HEK293 (cell line): ENCODE measurements around the gene MUC12.

Experiments
- CTCF ChIA-PET: fragments of 350-600 bp; formaldehyde crosslinking; extraction: SDS; loops from one replicate; lab custom pipeline; 2021; ENCODE audit warnings: antibody characterized with exemption; lab: Yijun Ruan, JAX
- POLR2A ChIA-PET: fragments of 300-600 bp; formaldehyde crosslinking; extraction: SDS; loops from one replicate; lab custom pipeline; 2020; ENCODE audit warnings: antibody characterized with exemption, inconsistent platforms; lab: Yijun Ruan, JAX
- H3K27ac ChIP-seq: fragments of 200-500 bp; sonication (Bioruptor generic); 2 replicates; pipeline ENCODE4 v1.5.1; 2014; ENCODE audit warnings: low read depth, low read length, control low read depth, inconsistent platforms; ENCODE audit errors: extremely low read depth
- H3K36me3 ChIP-seq, 2 experiments: fragments of 200-500 bp in 1 of 2; sonication (Bioruptor generic) in 1 of 2; 1 replicate in 1 of 2; 2 replicates in 1 of 2; pipeline ENCODE4 v1.5.1; 2014 to 2017; ENCODE audit warnings: inconsistent platforms in 2 of 2, low read length in 2 of 2; ENCODE audit not compliant: control insufficient read depth in 2 of 2, insufficient read depth in 1 of 2
- H3K4me1 ChIP-seq: fragments of 200-500 bp; sonication (Bioruptor generic); 2 replicates; pipeline ENCODE4 v1.5.1; 2014; ENCODE audit warnings: mild to moderate bottlenecking, low read length, inconsistent platforms; ENCODE audit not compliant: control insufficient read depth, insufficient read depth
- H3K4me3 ChIP-seq: 2 replicates; pipeline ENCODE4 v1.5.1; 2011; ENCODE audit warnings: low read depth, mild to moderate bottlenecking, control low read depth, low read length, moderate library complexity
- H3K9me3 ChIP-seq: fragments of 200-500 bp; sonication (Bioruptor generic); 2 replicates; pipeline ENCODE4 v1.5.1; 2014; ENCODE audit warnings: low read depth, low read length, inconsistent platforms; ENCODE audit not compliant: control insufficient read depth, insufficient read depth
- EGR2 ChIP-seq: fragments of 450-650 bp; formaldehyde crosslinking; IDR thresholded peaks from 2 replicates; pipeline ENCODE4 v1.5.1; 2016; ENCODE audit warnings: low read depth, missing biosample characterization, missing genetic modification characterization
- GLI2 ChIP-seq: fragments of 450-650 bp; formaldehyde crosslinking; IDR thresholded peaks from 2 replicates; pipeline ENCODE4; 2017; ENCODE audit warnings: missing biosample characterization, missing genetic modification characterization, low read depth, borderline replicate concordance
- KLF1 ChIP-seq: fragments of 450-650 bp; formaldehyde crosslinking; IDR thresholded peaks from 2 replicates; pipeline ENCODE4 v1.5.1; 2016; ENCODE audit warnings: missing biosample characterization, missing genetic modification characterization
- KLF8 ChIP-seq: fragments of 450-650 bp; formaldehyde crosslinking; IDR thresholded peaks from 2 replicates; pipeline ENCODE4 v1.5.1; 2016; ENCODE audit warnings: missing biosample characterization, missing genetic modification characterization
- PATZ1 ChIP-seq: fragments of 450-650 bp; formaldehyde crosslinking; IDR thresholded peaks from 2 replicates; pipeline ENCODE4 v1.5.1; 2016; ENCODE audit warnings: missing biosample characterization, missing genetic modification characterization
- SP2 ChIP-seq: fragments of 450-650 bp; formaldehyde crosslinking; IDR thresholded peaks from 2 replicates; pipeline ENCODE4 v1.5.1; 2016; ENCODE audit warnings: missing biosample characterization, missing genetic modification characterization
- ZBTB11 ChIP-seq: fragments of 450-650 bp; formaldehyde crosslinking; conservative IDR thresholded peaks from 2 replicates; pipeline ENCODE4 v1.5.1; 2016; ENCODE audit warnings: low read depth, missing biosample characterization, missing genetic modification characterization
- ZEB2 ChIP-seq: fragments of 450-650 bp; formaldehyde crosslinking; IDR thresholded peaks from 2 replicates; pipeline ENCODE4 v1.5.1; 2016; ENCODE audit warnings: missing biosample characterization, missing genetic modification characterization
- ZFP69B ChIP-seq: fragments of 450-650 bp; formaldehyde crosslinking; IDR thresholded peaks from 2 replicates; pipeline ENCODE4 v1.5.1; 2016; ENCODE audit warnings: missing biosample characterization, missing genetic modification characterization
- ZNF302 ChIP-seq: fragments of 450-650 bp; formaldehyde crosslinking; IDR thresholded peaks from 2 replicates; pipeline ENCODE4 v1.5.1; 2016; ENCODE audit warnings: missing biosample characterization, missing genetic modification characterization, low read depth
- ZNF335 ChIP-seq: fragments of 450-650 bp; formaldehyde crosslinking; conservative IDR thresholded peaks from 2 replicates; pipeline ENCODE4 v1.5.1; 2016; ENCODE audit warnings: missing biosample characterization, missing genetic modification characterization
- ZNF366 ChIP-seq: fragments of 450-650 bp; formaldehyde crosslinking; conservative IDR thresholded peaks from 2 replicates; pipeline ENCODE4 v1.5.1; 2016; ENCODE audit warnings: missing biosample characterization, missing genetic modification characterization
- ZNF394 ChIP-seq: fragments of 450-650 bp; formaldehyde crosslinking; IDR thresholded peaks from 2 replicates; pipeline ENCODE4 v1.5.1; 2016; ENCODE audit warnings: missing biosample characterization, missing genetic modification characterization, mild to moderate bottlenecking, moderate library complexity, borderline replicate concordance
- ZNF449 ChIP-seq: fragments of 450-650 bp; formaldehyde crosslinking; IDR thresholded peaks from 2 replicates; pipeline ENCODE4 v1.5.1; 2017; ENCODE audit warnings: missing biosample characterization, mild to moderate bottlenecking, missing genetic modification characterization, moderate library complexity
- ZNF501 ChIP-seq: fragments of 450-650 bp; formaldehyde crosslinking; IDR thresholded peaks from 2 replicates; pipeline ENCODE4 v1.5.1; 2016; ENCODE audit warnings: missing biosample characterization, missing genetic modification characterization
- ZNF513 ChIP-seq: fragments of 450-650 bp; IDR thresholded peaks from 2 replicates; pipeline ENCODE4 v1.5.1; 2018; ENCODE audit warnings: missing biosample characterization, missing genetic modification characterization
- ZNF548 ChIP-seq: fragments of 450-650 bp; formaldehyde crosslinking; IDR thresholded peaks from 2 replicates; pipeline ENCODE4 v1.5.1; 2016; ENCODE audit warnings: missing biosample characterization, missing genetic modification characterization
- ZNF555 ChIP-seq: fragments of 450-650 bp; formaldehyde crosslinking; conservative IDR thresholded peaks from 2 replicates; pipeline ENCODE4 v1.5.1; 2017; ENCODE audit warnings: missing biosample characterization, mild to moderate bottlenecking, missing genetic modification characterization, inconsistent platforms
- ZNF645 ChIP-seq: fragments of 450-650 bp; formaldehyde crosslinking; IDR thresholded peaks from 2 replicates; pipeline ENCODE4; 2016; ENCODE audit warnings: missing biosample characterization, missing genetic modification characterization
- ZNF777 ChIP-seq: fragments of 450-650 bp; formaldehyde crosslinking; IDR thresholded peaks from 2 replicates; pipeline ENCODE4 v1.5.1; 2017; ENCODE audit warnings: missing biosample characterization, missing genetic modification characterization, borderline replicate concordance
- ZSCAN5A ChIP-seq: fragments of 450-650 bp; formaldehyde crosslinking; IDR thresholded peaks from 2 replicates; pipeline ENCODE4 v1.5.1; 2016; ENCODE audit warnings: missing biosample characterization, missing genetic modification characterization

Gene MUC12

GRCh38 chr7:100965723-100966541, 3.4 kb upstream of the MUC12 start (continued):
- TF ChIP-seq ZNF555 (no peak), ZNF548 (tag by site-specific recombination) (no peak), KLF8 (tag by site-specific recombination) (peak; percentile 68; the same call in 1 of the 2 replicates), ZFP69B (tag by site-specific recombination) (peak; percentile 43; the same call in 1 of the 2 replicates), ZNF449 (tag by site-specific recombination) (0 out of 2 replicates have a peak, but pooled peaks have one; percentile 55), ZNF513 (tag by site-specific recombination) (no peak), KLF1 (peak; percentile 78), SP2 (tag by site-specific recombination) (peak; percentile 81), EGR2 (tag by site-specific recombination) (peak; percentile 78), GLI2 (tag by site-specific recombination) (no peak), ZNF501 (tag by site-specific recombination) (0 out of 2 replicates have a peak, but pooled peaks have one; percentile 53), ZEB2 (tag by site-specific recombination) (peak; percentile 68; the same call in 1 of the 2 replicates), ZNF394 (tag by site-specific recombination) (peak; percentile 94), ZNF645 (tag by site-specific recombination) (no peak)

GRCh38 chr7:100966542-100967291, 2.6 kb upstream of the MUC12 start:
- Histone ChIP-seq H3K9me3 (no peaks in the 10 kb centered on the region), H3K36me3 (no peaks in the 10 kb centered on the region), H3K4me1 (peaks cover 4% of the 10 kb centered on the region), H3K27ac (no peak overlapping the region), H3K4me3 (no peak overlapping the region)
- ChIA-PET CTCF (interaction anchor here (0.7 to 1.3 kb wide), 8 partner anchors 8 to 92 kb away, joined by 3 to 10 read pairs (median 6); no protein-coding TSS in a partner anchor), POLR2A (no interaction called here)
- no peak for TF ChIP-seq ZEB2 (tag by site-specific recombination)
- TF ChIP-seq ZNF777 (tag by site-specific recombination), result peak; percentile 85; the same call in 1 of the 2 replicates
- no peak for TF ChIP-seq ZSCAN5A (tag by site-specific recombination)
- TF ChIP-seq ZNF302 (tag by site-specific recombination), result no peak
- TF ChIP-seq PATZ1 (tag by site-specific recombination), result peak; percentile 25; the same call in 1 of the 2 replicates
- peak; percentile 22; the same call in 1 of the 2 replicates for TF ChIP-seq ZBTB11 (tag by site-specific recombination)
- no peak for TF ChIP-seq SP2 (tag by site-specific recombination)
- TF ChIP-seq ZNF366 (tag by site-specific recombination), result peak; percentile 75
- TF ChIP-seq ZNF335 (tag by site-specific recombination), result peak; percentile 85
